Right ventricle myocardium inferior (tissue), 1 donor: ENCODE results near the gene TMEM225B. TPM values are rescaled to one million over a fixed set of nuclear protein-coding genes. Genes with fewer than 3 reads are reported as not detected.
A peak's percentile ranks its signal among the peaks of the same experiment; 100 is the strongest.
"Not testable (repeated sequence)": the region's sequence is repeated elsewhere in the genome, so short reads cannot be mapped to it uniquely, and the experiment has no call there.

ENCODE experiments used
- ATAC-seq: fragments of 200-7000 bp; cut with Tn5 transposase; one replicate; pipeline ENCODE4 v1.9.1; 2020; ENCODE audit warnings: mild to moderate bottlenecking, moderate library complexity
- DNase-seq: peaks from one replicate; pipeline ENCODE4 v3.0.0; 2021; ENCODE audit errors: missing footprints
- intact Hi-C: fragments of 100-400 bp; cut with DNase I; formaldehyde crosslinking; loops from one replicate; pipeline ENCODE4 v1.11.0; 2022
- total RNA-seq: library from RNA; stranded (reverse); fragmentation: NEBNext Ultra II Directional; extraction: Animal tissue kit (Norgen Biotek cat#: 25700); gene quantifications from one replicate; pipeline ENCODE4 v1.2.1, GENCODE V29; 2021
- donor health status: DM: no; HTN: yes; CAD: no; lungs with severe emphysema.

Gene TMEM225B
- total RNA-seq, 1 donor from 2014 or later, result not detected

DNA sequence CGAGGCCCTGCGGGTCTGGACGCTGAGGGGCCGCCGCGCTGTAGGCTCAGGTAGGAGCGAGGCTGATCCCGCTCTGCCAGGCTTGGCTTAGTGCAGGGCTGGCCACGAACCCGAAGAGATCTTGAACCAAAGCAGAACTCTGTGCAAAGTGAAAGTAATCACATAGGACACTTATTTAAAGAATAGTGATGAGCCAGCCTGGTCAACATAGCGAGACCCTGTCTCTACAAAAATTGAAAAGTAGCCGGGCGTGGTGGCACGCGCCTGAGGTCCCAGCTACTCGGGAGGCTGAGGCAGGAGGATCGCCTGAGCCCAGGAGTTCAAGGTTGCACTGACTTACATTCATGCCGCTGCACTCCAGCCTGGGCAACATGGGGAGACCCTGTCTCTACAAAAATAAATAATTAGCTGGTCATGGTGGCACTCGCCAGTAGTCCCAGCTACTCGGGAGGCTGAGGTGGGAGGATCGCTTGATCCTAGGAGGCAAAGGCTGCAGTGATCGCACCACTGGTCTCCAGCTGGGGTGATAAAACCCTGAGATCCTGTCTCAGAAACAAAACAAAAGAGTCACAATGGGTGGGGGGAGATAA lies 19.2 kb downstream of the TMEM225B start:
- no peak for DNase-seq
- no peak for ATAC-seq
- intact Hi-C loops, result no loop called here

GRCh38 chr7:99618726-99619125 lies 20.7 kb downstream of the TMEM225B start:
- DNase-seq (no peak), ATAC-seq (no peak)
- intact Hi-C loops, result no loop called here

DNA sequence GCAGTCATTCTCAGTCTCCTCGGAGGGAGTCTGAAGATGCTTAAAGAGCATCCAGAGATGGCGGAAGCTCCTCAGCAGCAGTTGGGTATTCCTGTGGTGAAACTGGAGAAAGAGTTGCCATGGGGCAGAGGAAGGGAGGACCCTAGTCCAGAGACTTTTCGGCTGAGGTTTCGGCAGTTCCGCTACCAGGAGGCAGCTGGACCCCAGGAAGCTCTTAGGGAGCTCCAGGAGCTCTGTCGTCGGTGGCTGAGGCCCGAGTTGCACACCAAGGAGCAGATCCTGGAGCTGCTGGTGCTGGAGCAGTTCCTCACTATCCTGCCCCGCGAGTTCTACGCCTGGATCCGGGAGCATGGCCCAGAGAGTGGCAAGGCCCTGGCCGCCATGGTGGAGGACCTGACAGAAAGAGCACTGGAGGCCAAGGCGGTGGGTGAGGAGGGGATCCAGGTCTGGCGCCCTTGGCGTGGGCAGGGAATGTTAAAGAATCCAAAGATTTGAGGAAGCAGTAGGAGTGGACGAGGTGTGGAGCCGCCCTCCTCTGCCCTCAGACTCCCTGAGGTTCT lies 21.6 kb downstream of the TMEM225B start:
- no peak for ATAC-seq
- intact Hi-C loops, result no loop called here
- DNase-seq, result no peak

DNA sequence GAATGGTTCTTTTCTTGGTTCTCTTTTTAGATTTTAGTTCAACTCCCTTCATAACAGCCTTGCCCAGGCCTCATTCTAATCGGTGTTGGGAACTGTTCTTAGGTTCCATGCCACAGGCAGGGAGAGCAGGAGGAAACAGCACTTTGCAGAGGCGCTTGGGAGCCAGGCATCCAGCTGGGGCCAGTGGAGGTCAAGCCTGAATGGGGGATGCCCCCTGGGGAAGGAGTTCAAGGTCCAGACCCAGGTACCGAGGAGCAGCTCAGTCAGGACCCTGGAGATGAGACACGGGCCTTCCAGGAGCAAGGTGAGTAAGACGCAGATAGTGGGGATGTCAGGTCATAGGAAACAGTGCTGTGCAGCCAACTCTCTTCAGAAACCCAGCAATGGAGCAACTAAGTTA lies 23.2 kb downstream of the TMEM225B start:
- intact Hi-C loops, result no loop called here
- no peak for DNase-seq

GRCh38 chr7:99622596-99622995 lies 24.5 kb downstream of the TMEM225B start:
- intact Hi-C loops, result no loop called here
- no peak for DNase-seq
- ATAC-seq, result no peak

More for the DNA sequence above, 23.2 kb downstream of the TMEM225B start:
- ATAC-seq, result no peak

DNA sequence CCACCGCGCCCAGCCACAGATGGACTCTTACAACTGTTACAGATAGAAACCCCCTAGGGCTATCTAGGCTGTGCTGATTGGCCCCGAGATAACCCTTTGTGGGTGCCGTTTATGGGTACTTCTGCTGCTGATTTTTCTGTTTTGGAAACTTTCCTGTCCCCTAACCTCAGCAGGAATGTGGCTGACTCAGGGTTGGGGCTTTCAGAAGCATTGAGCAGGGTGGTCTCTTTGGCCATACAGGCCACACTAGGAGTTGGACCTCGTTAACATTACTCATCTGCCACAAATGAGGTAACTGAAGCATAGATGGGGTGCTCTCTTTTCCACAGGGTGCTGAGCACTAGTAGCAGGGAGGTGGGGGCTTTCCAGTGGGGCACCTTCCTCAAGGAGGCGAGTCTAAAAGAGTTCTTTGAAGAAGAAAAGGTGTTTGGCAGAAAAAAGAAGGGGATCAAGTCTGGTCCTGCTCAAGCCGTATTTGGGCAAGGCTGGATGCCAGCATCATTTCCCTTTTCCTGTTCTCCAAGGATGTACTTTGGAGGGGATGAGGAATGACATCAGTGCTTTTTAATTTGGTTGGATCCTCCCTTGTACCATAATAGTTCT lies 25.1 kb downstream of the TMEM225B start:
- intact Hi-C loops, result no loop called here
- no peak for ATAC-seq
- no peak for DNase-seq

- ATAC-seq, result no peak
- DNase-seq, result no peak
- intact Hi-C loops, result no loop called here
Measured at GRCh38 chr7:99623702-99624447, 25.8 kb downstream of the TMEM225B start.

DNA sequence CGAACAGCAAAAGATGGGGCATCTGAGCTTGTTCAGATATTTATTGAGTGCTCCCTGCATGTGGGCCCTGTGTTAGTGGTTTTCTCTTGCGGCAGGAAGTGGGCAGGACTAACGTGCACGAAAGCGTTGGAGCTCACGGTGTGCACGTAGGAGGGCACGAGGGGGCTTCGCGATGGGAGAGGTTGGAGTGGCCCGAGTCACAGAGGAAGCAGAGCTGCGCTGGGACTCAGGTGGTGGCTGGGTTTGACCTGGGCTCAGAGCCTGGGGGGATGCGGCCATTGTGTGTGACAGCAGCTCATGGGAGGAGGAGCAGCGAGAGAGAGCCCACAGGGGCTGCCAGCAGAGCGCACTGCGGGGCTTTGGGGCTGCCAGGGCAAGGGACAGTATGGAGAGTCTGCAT lies 26.4 kb downstream of the TMEM225B start:
- no peak for DNase-seq
- no peak for ATAC-seq
- intact Hi-C loops, result no loop called here

DNA sequence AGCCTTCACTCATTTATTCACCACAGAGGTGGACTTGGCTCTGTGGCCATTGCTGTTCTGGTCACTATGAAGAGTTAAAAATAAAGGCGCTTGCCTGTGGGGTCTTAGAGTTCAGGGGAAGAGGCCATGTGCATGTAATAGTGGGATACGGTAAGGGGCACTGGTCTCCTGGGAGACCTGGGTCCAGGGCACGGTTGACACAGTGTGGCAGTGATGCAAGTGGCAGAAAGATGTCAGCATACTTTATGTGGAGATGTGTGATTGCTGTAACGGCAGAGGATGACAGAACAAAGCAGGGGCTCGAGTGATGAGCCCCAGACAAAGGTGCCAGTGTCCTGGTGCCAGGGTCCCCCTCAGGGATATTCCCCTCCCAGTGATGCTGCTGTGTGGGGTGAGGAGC lies 27.3 kb downstream of the TMEM225B start:
- intact Hi-C loops, result no loop called here
- no peak for DNase-seq
- ATAC-seq, result no peak

- DNase-seq, result no peak
- no peak for ATAC-seq
- intact Hi-C loops, result no loop called here
Measured at GRCh38 chr7:99625961-99626360, 27.9 kb downstream of the TMEM225B start.

DNA sequence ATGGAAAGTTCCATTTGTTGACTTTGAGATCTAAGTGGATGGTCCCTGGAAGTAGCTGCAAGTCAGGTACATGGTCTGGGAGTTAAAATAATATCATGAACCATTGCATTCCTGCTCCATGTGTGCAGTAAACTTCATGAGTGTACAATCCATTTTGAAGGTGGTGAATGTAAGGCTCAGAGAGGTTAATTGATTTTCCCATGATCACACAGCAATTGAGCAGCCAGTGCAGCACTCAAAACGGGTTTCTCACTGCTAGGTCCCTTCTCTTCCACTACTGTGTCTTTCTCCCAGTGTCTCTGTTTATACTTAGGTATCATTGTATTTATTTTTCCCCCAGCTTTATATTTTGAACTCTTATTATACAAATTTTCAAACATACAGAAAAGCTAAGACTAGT lies 28.6 kb downstream of the TMEM225B start:
- no peak for ATAC-seq
- intact Hi-C loops, result no loop called here
- DNase-seq, result no peak

GRCh38 chr7:99627513-99627912 lies 29.4 kb downstream of the TMEM225B start:
- ATAC-seq (no peak), DNase-seq (no peak)
- intact Hi-C loops, result no loop called here

- intact Hi-C loops, result no loop called here
- DNase-seq, result no peak
- no peak for ATAC-seq
Measured at GRCh38 chr7:99628471-99629465, 30.7 kb downstream of the TMEM225B start.

DNA sequence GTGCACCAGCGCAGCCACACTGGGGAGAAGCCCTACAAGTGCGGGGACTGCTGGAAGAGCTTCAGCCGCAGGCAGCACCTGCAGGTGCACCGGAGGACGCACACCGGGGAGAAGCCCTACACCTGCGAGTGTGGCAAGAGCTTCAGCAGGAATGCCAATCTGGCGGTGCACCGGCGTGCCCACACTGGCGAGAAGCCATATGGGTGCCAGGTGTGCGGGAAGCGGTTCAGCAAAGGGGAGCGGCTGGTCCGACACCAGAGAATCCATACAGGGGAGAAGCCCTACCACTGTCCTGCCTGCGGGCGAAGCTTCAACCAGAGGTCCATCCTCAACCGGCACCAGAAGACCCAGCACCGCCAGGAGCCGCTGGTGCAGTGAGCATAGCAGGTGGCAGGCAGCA lies 31.6 kb downstream of the TMEM225B start:
- intact Hi-C loops, result no loop called here
- DNase-seq (no peak), ATAC-seq (no peak)

GRCh38 chr7:99631295-99632109 lies 33.4 kb downstream of the TMEM225B start:
- intact Hi-C loops, result no loop called here
- ATAC-seq, result peak; percentile 74
- DNase-seq, result no peak

DNA sequence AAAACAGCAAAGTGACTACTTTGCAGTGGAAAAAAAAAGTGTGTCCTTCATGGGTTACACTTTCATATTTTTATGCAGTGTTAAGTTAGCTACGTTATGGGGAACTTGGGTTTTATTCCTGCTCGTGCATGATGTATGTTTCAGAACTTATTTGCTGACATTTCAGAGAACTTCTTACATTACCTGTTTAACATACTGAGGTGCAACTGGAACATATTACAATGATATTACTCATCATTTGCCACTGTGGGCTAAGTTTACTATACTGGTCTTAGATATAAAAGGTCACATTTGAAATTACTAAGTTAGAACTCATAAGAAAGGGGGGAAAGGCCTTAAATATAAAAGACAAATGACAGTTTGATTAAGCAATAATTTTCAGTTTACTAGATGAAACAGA lies 39.3 kb downstream of the TMEM225B start:
- intact Hi-C loops, ATAC-seq, DNase-seq: not testable (repeated sequence)

- ATAC-seq, result no peak
- intact Hi-C loops, result no loop called here
Measured at GRCh38 chr7:99638731-99639130, 40.7 kb downstream of the TMEM225B start.

DNA sequence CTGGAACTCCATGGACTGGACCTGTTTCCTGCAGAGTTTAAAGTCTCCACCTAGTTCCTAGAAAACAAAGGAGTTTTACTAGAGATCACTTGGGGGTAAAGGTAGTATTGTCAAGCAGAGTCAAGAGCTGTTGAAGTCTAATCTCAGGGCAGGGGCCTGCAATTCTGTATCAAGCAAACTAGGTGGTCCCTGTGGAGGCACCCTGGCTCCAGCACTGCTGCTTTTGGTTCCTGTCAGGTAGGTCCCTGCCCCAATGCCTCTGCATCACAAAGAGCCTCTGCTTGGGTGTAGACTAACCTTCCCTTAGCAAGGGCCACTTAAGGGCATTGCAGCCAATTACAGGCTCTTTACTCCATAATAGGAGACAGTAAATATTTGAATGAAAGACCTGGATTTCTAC lies 41.2 kb downstream of the TMEM225B start:
- intact Hi-C loops, result no loop called here
- ATAC-seq (no peak), DNase-seq (no peak)

More at GRCh38 chr7:99638731-99639130, 40.7 kb downstream of the TMEM225B start:
- peak; percentile 60 for DNase-seq
